Activated CD4-positive, alpha-beta memory T cell treated with anti-CD3 and anti-CD28 coated beads for 36 hours (primary cell): ENCODE measurements around the gene PCNX1. TPM values are rescaled to one million over a fixed set of nuclear protein-coding genes. Genes with fewer than 3 reads are reported as not detected.
"Not testable (repeated sequence)": the region's sequence is repeated elsewhere in the genome, so short reads cannot be mapped to it uniquely, and the experiment has no call there.

Experiments
- CTCF ChIA-PET: fragments of 350-600 bp; sonication (Branson Sonifier 250); formaldehyde crosslinking; loops from one replicate; lab custom pipeline; 2021; ENCODE audit warnings: antibody characterized with exemption, inconsistent platforms; lab: Charles Lee
- POLR2A ChIA-PET: fragments of 350-600 bp; sonication (Branson Sonifier 250); formaldehyde crosslinking; loops from one replicate; lab custom pipeline; 2021; ENCODE audit warnings: antibody characterized with exemption; lab: Charles Lee
- DNase-seq: peaks from one replicate; pipeline ENCODE4 v3.0.0-alpha.2; 2020
- H3K27ac Mint-ChIP-seq: one replicate; pipeline ENCODE4 v1.8.0; 2021; ENCODE audit warnings: mixed read lengths
- H3K27me3 Mint-ChIP-seq: one replicate; pipeline ENCODE4 v1.8.0; 2021; ENCODE audit warnings: mixed read lengths
- H3K36me3 Mint-ChIP-seq: one replicate; pipeline ENCODE4 v1.8.0; 2021; ENCODE audit warnings: mixed read lengths
- H3K4me1 Mint-ChIP-seq: one replicate; pipeline ENCODE4 v1.8.0; 2021; ENCODE audit warnings: low read depth, mixed read lengths
- H3K4me3 Mint-ChIP-seq: one replicate; pipeline ENCODE4 v1.8.0; 2021; ENCODE audit warnings: mild to moderate bottlenecking, mixed read lengths
- H3K9me3 Mint-ChIP-seq: one replicate; pipeline ENCODE4 v1.8.0; 2021; ENCODE audit warnings: mixed read lengths
- intact Hi-C: fragments of 100-400 bp; cut with micrococcal nuclease; formaldehyde crosslinking; loops from one replicate; pipeline ENCODE4 v1.15.1; 2023
- total RNA-seq, 2 experiments: library from RNA; stranded (reverse); gene quantifications; one replicate each; pipeline ENCODE4 v1.2.3, GENCODE V29; 2021

The PCNX1 gene
- total RNA-seq, 2 experiments from 2014 or later = 39.2 to 44.4 TPM

GRCh38 chr14:70917633-70918032 lies 10.4 kb downstream of the PCNX1 start:
- intact Hi-C loops = no loop called here
- Mint-ChIP-seq H3K9me3 (no peaks in the 10 kb centered on the region), H3K27ac (peak overlapping the region; percentile 60), H3K4me3 (peak overlapping the region; percentile 17), H3K27me3 (no peaks in the 10 kb centered on the region), H3K36me3 (peaks cover 11% of the 10 kb centered on the region), H3K4me1 (peaks cover 83% of the 10 kb centered on the region)
- ChIA-PET CTCF (interaction anchor here (0.9 to 4.8 kb wide), 5 partner anchors 9 to 54 kb away, joined by 3 to 42 read pairs (median 4); partner anchors contain the start of gene PCNX1), POLR2A (interaction anchor here (1.1 to 1.5 kb wide), 3 partner anchors 9 to 12 kb away, joined by 3 to 4 read pairs (median 4); partner anchors contain the start of gene PCNX1)
- no peak for DNase-seq

- H3K27me3 Mint-ChIP-seq = no peaks in the 10 kb centered on the region
- intact Hi-C loops = loop anchor here (1.0 to 2.0 kb wide), 2 partner anchors 11 to 15 kb away; no protein-coding TSS in a partner anchor
- DNase-seq = peak; percentile 44
- H3K36me3 Mint-ChIP-seq = peaks cover 11% of the 10 kb centered on the region
- peak overlapping the region; percentile 36 for H3K4me3 Mint-ChIP-seq
- peaks cover 86% of the 10 kb centered on the region for H3K4me1 Mint-ChIP-seq
- ChIA-PET CTCF (interaction anchor here (0.5 to 4.8 kb wide), 7 partner anchors 11 to 228 kb away, joined by 3 to 42 read pairs (median 5); partner anchors contain the start of gene PCNX1), POLR2A (interaction anchor here (1.4 to 2.6 kb wide), 3 partner anchors 11 to 14 kb away, joined by 3 to 8 read pairs (median 5); no protein-coding TSS in a partner anchor)
- no peaks in the 10 kb centered on the region for H3K9me3 Mint-ChIP-seq
- peak overlapping the region; percentile 79 for H3K27ac Mint-ChIP-seq
Observed at GRCh38 chr14:70919774-70920173, 12.5 kb downstream of the PCNX1 start.

GRCh38 chr14:70920608-70921007 lies 13.3 kb downstream of the PCNX1 start:
- peak overlapping the region; percentile 79 for H3K27ac Mint-ChIP-seq
- POLR2A ChIA-PET = interaction anchor here (1.4 to 2.6 kb wide), 3 partner anchors 10 to 14 kb away, joined by 3 to 8 read pairs (median 5); no protein-coding TSS in a partner anchor
- peaks cover 11% of the 10 kb centered on the region for H3K36me3 Mint-ChIP-seq
- intact Hi-C loops = loop anchor here (1.0 to 2.0 kb wide), 2 partner anchors 12 to 14 kb away; no protein-coding TSS in a partner anchor
- DNase-seq = no peak
- peaks cover 84% of the 10 kb centered on the region for H3K4me1 Mint-ChIP-seq
- H3K9me3 Mint-ChIP-seq = no peaks in the 10 kb centered on the region
- H3K4me3 Mint-ChIP-seq = no peak overlapping the region
- CTCF ChIA-PET = interaction anchor here (2.0 to 4.8 kb wide), 3 partner anchors 13 to 19 kb away, joined by 5 to 42 read pairs (median 8); partner anchors contain the start of gene PCNX1
- no peaks in the 10 kb centered on the region for H3K27me3 Mint-ChIP-seq

- no peak overlapping the region for H3K4me3 Mint-ChIP-seq
- CTCF ChIA-PET = interaction anchor here (4.8 kb wide), 1 partner anchor 16 kb away, joined by 42 read pairs; the partner anchor contains the start of gene PCNX1
- POLR2A ChIA-PET = interaction anchor here (1.7 to 2.6 kb wide), 2 partner anchors 9 to 12 kb away, joined by 5 to 8 read pairs; no protein-coding TSS in a partner anchor
- H3K27me3 Mint-ChIP-seq = no peaks in the 10 kb centered on the region
- no peaks in the 10 kb centered on the region for H3K9me3 Mint-ChIP-seq
- no peak for DNase-seq
- H3K27ac Mint-ChIP-seq = no peak overlapping the region
- H3K36me3 Mint-ChIP-seq = peaks cover 5% of the 10 kb centered on the region
- intact Hi-C loops = loop anchor here (2.0 kb wide), 1 partner anchor 13 kb away; no protein-coding TSS in a partner anchor
- peaks cover 85% of the 10 kb centered on the region for H3K4me1 Mint-ChIP-seq
Observed at GRCh38 chr14:70921669-70922068, 14.4 kb downstream of the PCNX1 start.

- no peaks in the 10 kb centered on the region for H3K36me3 Mint-ChIP-seq
- intact Hi-C loops = no loop called here
- no peak for DNase-seq
- H3K4me3 Mint-ChIP-seq = no peak overlapping the region
- H3K4me1 Mint-ChIP-seq = peaks cover 77% of the 10 kb centered on the region
- CTCF ChIA-PET = interaction anchor here (1.4 kb wide), 1 partner anchor 11 kb away, joined by 3 read pairs; no protein-coding TSS in a partner anchor
- H3K27ac Mint-ChIP-seq = no peak overlapping the region
- POLR2A ChIA-PET = no interaction called here
- H3K27me3 Mint-ChIP-seq = no peaks in the 10 kb centered on the region
- H3K9me3 Mint-ChIP-seq = no peaks in the 10 kb centered on the region
Observed at GRCh38 chr14:70924521-70924920, 17.3 kb downstream of the PCNX1 start.

GRCh38 chr14:70926235-70926830 lies 19.1 kb downstream of the PCNX1 start:
- peak overlapping the region; percentile 15 for H3K27ac Mint-ChIP-seq
- no peaks in the 10 kb centered on the region for H3K27me3 Mint-ChIP-seq
- intact Hi-C loops = no loop called here
- no peaks in the 10 kb centered on the region for H3K36me3 Mint-ChIP-seq
- ChIA-PET POLR2A (no interaction called here), CTCF (interaction anchor here (1.3 kb wide), 1 partner anchor 19 kb away, joined by 5 read pairs; the partner anchor contains the start of gene PCNX1)
- peaks cover 72% of the 10 kb centered on the region for H3K4me1 Mint-ChIP-seq
- H3K9me3 Mint-ChIP-seq = no peaks in the 10 kb centered on the region
- no peak overlapping the region for H3K4me3 Mint-ChIP-seq
- DNase-seq = no peak

GRCh38 chr14:70931008-70931407 lies 23.7 kb downstream of the PCNX1 start:
- no peak for DNase-seq
- Mint-ChIP-seq H3K4me1 (peaks cover 74% of the 10 kb centered on the region), H3K27ac (no peak overlapping the region), H3K27me3 (no peaks in the 10 kb centered on the region), H3K4me3 (no peak overlapping the region), H3K36me3 (peaks cover under 1% of the 10 kb centered on the region), H3K9me3 (peaks cover under 1% of the 10 kb centered on the region)
- ChIA-PET CTCF (interaction anchor here (0.9 to 2.8 kb wide), 8 partner anchors 10 to 113 kb away, joined by 3 to 16 read pairs (median 6); partner anchors contain the start of gene PCNX1), POLR2A (interaction anchor here (1.3 to 1.4 kb wide), 3 partner anchors 10 to 22 kb away, joined by 4 to 6 read pairs (median 5); no protein-coding TSS in a partner anchor)
- intact Hi-C loops = no loop called here

GRCh38 chr14:70934084-70934483 lies 26.8 kb downstream of the PCNX1 start:
- H3K9me3 Mint-ChIP-seq = peaks cover 9% of the 10 kb centered on the region
- peak overlapping the region; percentile 88 for H3K27ac Mint-ChIP-seq
- peaks cover 78% of the 10 kb centered on the region for H3K4me1 Mint-ChIP-seq
- no peak overlapping the region for H3K4me3 Mint-ChIP-seq
- peaks cover 9% of the 10 kb centered on the region for H3K36me3 Mint-ChIP-seq
- no peaks in the 10 kb centered on the region for H3K27me3 Mint-ChIP-seq
- POLR2A ChIA-PET = interaction anchor here (1.0 to 2.0 kb wide), 3 partner anchors 14 to 47 kb away, joined by 3 to 8 read pairs (median 4); no protein-coding TSS in a partner anchor
- DNase-seq = no peak
- intact Hi-C loops = loop anchor here (1.0 to 2.0 kb wide), 4 partner anchors 8 to 47 kb away; no protein-coding TSS in a partner anchor
- CTCF ChIA-PET = interaction anchor here (0.7 to 3.7 kb wide), 7 partner anchors 14 to 125 kb away, joined by 3 to 25 read pairs (median 5); partner anchors contain the start of genes MAP3K9 and PCNX1

- Mint-ChIP-seq H3K4me1 (peaks cover 78% of the 10 kb centered on the region), H3K9me3 (peaks cover 11% of the 10 kb centered on the region), H3K36me3 (peaks cover 9% of the 10 kb centered on the region), H3K27ac (peak overlapping the region; percentile 88), H3K4me3 (peak overlapping the region; percentile 62), H3K27me3 (no peaks in the 10 kb centered on the region)
- intact Hi-C loops = loop anchor here (1.0 to 2.0 kb wide), 4 partner anchors 8 to 47 kb away; no protein-coding TSS in a partner anchor
- peak; percentile 44 for DNase-seq
- ChIA-PET CTCF (interaction anchor here (0.7 to 3.7 kb wide), 9 partner anchors 14 to 125 kb away, joined by 3 to 25 read pairs (median 5); partner anchors contain the start of genes MAP3K9 and PCNX1), POLR2A (interaction anchor here (0.8 to 2.0 kb wide), 5 partner anchors 14 to 49 kb away, joined by 3 to 8 read pairs (median 3); no protein-coding TSS in a partner anchor)
Observed at GRCh38 chr14:70934502-70935134, 27.4 kb downstream of the PCNX1 start.

GRCh38 chr14:70935135-70935534 lies 27.9 kb downstream of the PCNX1 start:
- Mint-ChIP-seq H3K36me3 (peaks cover 11% of the 10 kb centered on the region), H3K27me3 (no peaks in the 10 kb centered on the region), H3K4me1 (peaks cover 78% of the 10 kb centered on the region), H3K9me3 (peaks cover 15% of the 10 kb centered on the region), H3K27ac (peak overlapping the region; percentile 88), H3K4me3 (peak overlapping the region; percentile 13)
- POLR2A ChIA-PET = interaction anchor here (0.8 to 2.0 kb wide), 5 partner anchors 15 to 50 kb away, joined by 3 to 8 read pairs (median 3); no protein-coding TSS in a partner anchor
- no peak for DNase-seq
- intact Hi-C loops = loop anchor here (2.0 kb wide), 1 partner anchor 14 kb away; no protein-coding TSS in a partner anchor
- CTCF ChIA-PET = interaction anchor here (0.8 to 3.7 kb wide), 5 partner anchors 19 to 117 kb away, joined by 3 to 25 read pairs (median 5); partner anchors contain the start of gene PCNX1

GRCh38 chr14:70939693-70940092 lies 32.4 kb downstream of the PCNX1 start:
- POLR2A ChIA-PET, CTCF ChIA-PET, H3K27me3 Mint-ChIP-seq, intact Hi-C loops, DNase-seq: not testable (repeated sequence)
- H3K4me1 Mint-ChIP-seq = peaks cover 84% of the 10 kb centered on the region
- peaks cover 46% of the 10 kb centered on the region for H3K9me3 Mint-ChIP-seq
- H3K4me3 Mint-ChIP-seq = peak overlapping the region; percentile 55
- peaks cover 48% of the 10 kb centered on the region for H3K36me3 Mint-ChIP-seq
- H3K27ac Mint-ChIP-seq = peak overlapping the region; percentile 86
